Measurements from ENCODE around the gene ST7. TPM values are rescaled to one million over a fixed set of nuclear protein-coding genes. Genes with fewer than 3 reads are reported as not detected.

The ST7 gene
- total RNA-seq, 4 donors from 2014 or later: 23.7 to 29.5 (median 25.5) TPM

DNA sequence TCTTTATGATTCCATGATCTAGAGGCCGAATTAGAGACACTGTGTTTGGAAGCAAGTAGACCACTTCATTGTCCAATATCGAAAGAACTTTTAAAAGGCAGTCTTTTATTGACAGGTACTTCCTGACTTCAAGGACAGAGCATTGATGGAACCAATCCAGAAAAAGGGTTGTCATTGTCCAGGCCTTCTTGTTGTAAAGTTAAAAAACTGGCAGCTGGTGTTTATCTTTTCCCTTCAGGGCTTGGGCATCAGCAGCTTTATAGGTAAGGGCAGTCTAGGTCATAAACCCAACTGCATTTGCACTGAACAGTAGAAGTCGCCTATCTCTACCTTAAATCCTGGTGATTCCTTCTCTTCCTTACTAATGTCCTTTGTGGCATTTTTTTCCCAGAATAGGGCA, 95.6 kb downstream of the ST7 start:
- no peak for TF ChIP-seq CTCF (IDR thresholded peaks at IDR 0.05)
- ATAC-seq (ENCODE audit: low FRiP score) (no peak), DNase-seq (ENCODE audit: low spot score) (no peak)

DNA sequence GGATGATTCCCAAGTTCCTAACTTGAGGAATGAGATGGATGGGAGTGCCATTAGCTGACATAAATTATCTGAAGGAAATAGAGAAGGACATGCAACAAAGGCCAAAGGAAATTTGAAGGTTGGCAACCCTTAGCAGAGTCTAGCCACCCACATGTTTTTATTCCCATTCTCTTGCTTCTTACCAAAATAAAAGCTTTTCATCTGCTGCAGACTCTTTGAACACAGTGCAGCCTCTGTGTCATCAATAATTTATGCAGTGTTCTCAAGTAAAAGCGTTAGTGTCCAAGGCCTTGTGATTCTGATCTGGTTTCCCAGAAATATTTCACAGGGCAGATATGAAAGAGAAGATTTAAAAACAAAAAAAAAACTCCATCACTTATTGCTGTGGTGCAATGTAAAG, 98.5 kb downstream of the ST7 start:
- ATAC-seq (ENCODE audit: low FRiP score): no peak
- DNase-seq (ENCODE audit: low spot score): no peak
- no peak for TF ChIP-seq CTCF (IDR thresholded peaks at IDR 0.05)

GRCh38 chr7:117053432-117053831, 100.1 kb downstream of the ST7 start:
- DNase-seq (ENCODE audit: low spot score): no peak

DNA sequence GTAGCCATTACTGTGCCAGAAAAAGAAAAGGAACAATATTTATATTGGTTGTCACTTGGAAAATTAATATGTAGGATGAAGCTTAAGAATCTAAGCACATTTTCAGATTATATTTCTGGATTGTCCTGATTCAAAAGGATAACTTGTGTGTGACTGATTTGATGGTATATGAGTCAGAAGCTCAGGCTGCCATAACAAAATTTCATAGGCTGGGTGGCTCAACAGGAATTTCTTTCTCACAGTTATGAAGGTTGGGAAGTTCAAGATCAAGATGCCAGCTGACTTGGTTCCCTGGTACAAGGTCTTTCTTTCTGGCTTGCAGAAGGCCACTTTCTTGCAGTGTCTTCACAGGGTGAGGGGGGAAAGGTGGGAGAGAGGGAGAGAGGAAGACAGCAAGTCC, 108.5 kb downstream of the ST7 start:
- DNase-seq (ENCODE audit: low spot score): no peak
- no peak for ATAC-seq (ENCODE audit: low FRiP score)
- TF ChIP-seq CTCF (IDR thresholded peaks at IDR 0.05): no peak

More at GRCh38 chr7:117053432-117053831, 100.1 kb downstream of the ST7 start:
- ATAC-seq (ENCODE audit: low FRiP score): no peak
- no peak for TF ChIP-seq CTCF (IDR thresholded peaks at IDR 0.05)

DNA sequence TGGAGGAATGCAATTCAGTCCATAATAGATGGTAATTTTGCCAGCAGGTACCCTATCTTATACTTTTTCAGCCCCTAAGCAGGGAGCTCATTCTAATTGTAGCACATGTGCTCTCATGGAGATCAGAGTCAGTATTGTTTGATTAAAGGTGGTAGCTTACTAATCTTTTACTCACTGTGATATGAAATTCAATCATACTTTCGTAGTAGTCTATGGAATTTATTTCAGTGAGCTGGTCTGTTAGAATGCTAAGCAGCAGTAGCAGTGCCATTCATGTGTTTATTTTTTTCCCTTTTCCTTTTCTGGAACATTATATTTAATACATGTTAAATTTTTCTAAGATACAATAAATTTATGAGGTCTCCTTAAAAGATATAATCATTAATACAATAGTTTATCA, 109.0 kb downstream of the ST7 start:
- ATAC-seq (ENCODE audit: low FRiP score) (no peak), DNase-seq (ENCODE audit: low spot score) (no peak)
- no peak for TF ChIP-seq CTCF (IDR thresholded peaks at IDR 0.05)

- DNase-seq (ENCODE audit: low spot score) (no peak), ATAC-seq (ENCODE audit: low FRiP score) (no peak)
- TF ChIP-seq CTCF (IDR thresholded peaks at IDR 0.05): no peak
Measured at GRCh38 chr7:117064688-117065087, 111.4 kb downstream of the ST7 start.

DNA sequence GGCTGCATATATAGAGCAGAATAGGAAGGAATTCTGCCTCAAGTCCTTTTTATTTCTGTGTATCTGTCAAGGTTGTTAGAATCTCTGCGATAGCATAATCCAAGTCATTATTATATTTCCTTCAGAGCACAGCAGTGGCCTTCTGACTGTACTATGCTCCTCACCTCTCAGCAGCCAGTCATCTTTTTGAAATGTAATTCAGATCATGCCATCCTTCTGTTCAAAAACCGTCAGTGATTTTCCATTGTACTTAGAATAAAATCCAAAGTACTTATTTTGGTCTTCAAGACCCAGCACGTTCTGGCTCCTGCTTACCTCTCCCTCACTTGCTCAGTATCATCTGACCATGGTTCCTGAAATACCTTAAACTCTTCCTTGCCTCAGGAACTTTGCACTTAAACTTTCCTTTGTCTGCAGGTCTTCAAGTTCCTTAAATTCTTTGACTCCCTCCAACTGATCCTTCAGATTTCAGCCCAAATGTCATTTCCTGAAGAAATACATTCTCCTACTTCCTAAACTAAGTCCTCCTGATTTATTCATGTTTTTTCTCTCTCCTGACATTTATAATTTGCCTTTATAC, 112.4 kb downstream of the ST7 start:
- no peak for DNase-seq (ENCODE audit: low spot score)
- no peak for ATAC-seq (ENCODE audit: low FRiP score)
- no peak for TF ChIP-seq CTCF (IDR thresholded peaks at IDR 0.05)

Measured in omental fat pad (tissue), 4 donors.